Upper lobe of left lung (tissue), 4 donors: ENCODE measurements around the gene S100A3.

ENCODE experiments used
- EP300 ChIP-seq, 4 donors: sonication (generic); formaldehyde crosslinking; IDR thresholded peaks; one replicate each; pipeline ENCODE4 v1.5.1; 2017; ENCODE audit warnings: antibody characterized with exemption in 4 of 4, control low read depth in 2 of 4
- POLR2A ChIP-seq, 4 donors: fragments of 450-650 bp; IDR thresholded peaks; one replicate each; pipeline ENCODE4 v1.5.1; 2016 to 2017; ENCODE audit warnings: antibody characterized with exemption in 4 of 4, mild to moderate bottlenecking in 2 of 4
- TF ChIP-seq, protein P1 (sequence below), 6 experiments: fragments of 450-650 bp in 4 of 6; fragments of 200-600 bp in 2 of 6; sonication (generic) in 2 of 6; IDR thresholded peaks; one replicate each; pipeline ENCODE4 v1.5.1; 2016 to 2019; ENCODE audit warnings: antibody characterized with exemption in 6 of 6

DNA sequence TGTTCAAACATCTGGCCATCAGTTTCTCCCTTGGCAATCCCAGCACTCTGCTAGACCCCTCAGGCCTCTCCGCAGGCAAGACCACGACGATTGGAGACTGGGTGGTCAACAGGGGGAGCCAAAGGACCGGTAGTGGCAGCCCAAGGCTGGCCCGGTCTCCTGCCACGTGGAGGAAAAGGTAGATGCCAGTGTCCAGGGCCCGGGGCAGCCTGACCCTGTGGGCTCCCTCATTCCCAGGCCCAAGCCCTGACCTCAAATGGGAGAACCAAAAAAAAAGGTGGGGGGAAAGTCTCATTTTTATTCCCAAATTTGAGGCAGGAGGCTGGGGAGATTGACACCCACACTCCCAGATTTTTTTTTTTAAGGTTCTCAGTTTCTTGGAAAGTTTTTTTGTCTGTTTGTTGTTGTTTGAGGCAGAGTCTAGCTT lies 38.1 kb downstream of the S100A3 start:
- TF ChIP-seq EP300 (IDR thresholded peaks at IDR 0.05) (no peak), POLR2A (IDR thresholded peaks at IDR 0.05) (no peak)
- TF ChIP-seq, protein P1, sequence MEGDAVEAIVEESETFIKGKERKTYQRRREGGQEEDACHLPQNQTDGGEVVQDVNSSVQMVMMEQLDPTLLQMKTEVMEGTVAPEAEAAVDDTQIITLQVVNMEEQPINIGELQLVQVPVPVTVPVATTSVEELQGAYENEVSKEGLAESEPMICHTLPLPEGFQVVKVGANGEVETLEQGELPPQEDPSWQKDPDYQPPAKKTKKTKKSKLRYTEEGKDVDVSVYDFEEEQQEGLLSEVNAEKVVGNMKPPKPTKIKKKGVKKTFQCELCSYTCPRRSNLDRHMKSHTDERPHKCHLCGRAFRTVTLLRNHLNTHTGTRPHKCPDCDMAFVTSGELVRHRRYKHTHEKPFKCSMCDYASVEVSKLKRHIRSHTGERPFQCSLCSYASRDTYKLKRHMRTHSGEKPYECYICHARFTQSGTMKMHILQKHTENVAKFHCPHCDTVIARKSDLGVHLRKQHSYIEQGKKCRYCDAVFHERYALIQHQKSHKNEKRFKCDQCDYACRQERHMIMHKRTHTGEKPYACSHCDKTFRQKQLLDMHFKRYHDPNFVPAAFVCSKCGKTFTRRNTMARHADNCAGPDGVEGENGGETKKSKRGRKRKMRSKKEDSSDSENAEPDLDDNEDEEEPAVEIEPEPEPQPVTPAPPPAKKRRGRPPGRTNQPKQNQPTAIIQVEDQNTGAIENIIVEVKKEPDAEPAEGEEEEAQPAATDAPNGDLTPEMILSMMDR (IDR thresholded peaks at IDR 0.05) = peak; percentile 84 to 92 (median 86)
